ENCODE data around the gene RDX.

GRCh38 chr11:110311783-110312579, 15.6 kb upstream of the RDX start:
- TF ChIP-seq CTCF (IDR thresholded peaks at IDR 0.05) (no peak), POLR2A (IDR thresholded peaks at IDR 0.05) (no peak), POLR2AphosphoS5 (IDR thresholded peaks at IDR 0.05; ENCODE audit: insufficient read depth in 1 of 2, low read depth in 1 of 2) (no peak)
